ENCODE measurements around the gene TBC1D10A.

DNA sequence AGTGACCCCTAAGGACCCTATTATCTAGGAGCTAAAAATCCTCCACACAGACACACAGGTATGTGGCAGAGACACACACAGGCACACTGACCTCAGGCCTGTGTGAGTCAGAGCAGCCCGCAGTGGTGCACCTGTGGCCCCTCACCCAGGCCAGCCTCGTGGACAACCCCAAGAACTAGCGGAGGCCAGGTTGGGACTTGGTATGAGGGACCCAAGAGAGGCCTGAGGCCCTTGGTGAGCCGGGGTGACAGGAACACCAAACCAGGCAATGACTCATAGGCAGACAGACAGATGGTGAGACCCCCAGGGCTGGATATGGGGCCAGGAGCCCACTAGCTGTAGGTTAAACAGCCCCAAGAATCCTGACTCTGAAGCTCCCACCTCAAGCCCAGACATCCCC lies 43.4 kb downstream of the TBC1D10A start:
- no peak for TF ChIP-seq CTCF (conservative IDR thresholded peaks at IDR 0.05; ENCODE audit: low read depth, low read length)
- TF ChIP-seq EZH2 (IDR thresholded peaks at IDR 0.05; ENCODE audit: borderline replicate concordance, low read depth, low read length, poor library complexity, severe bottlenecking) = no peak
